Karpas-422 (cell line): ENCODE data around the gene PLXDC2. TPM values are rescaled to one million over a fixed set of nuclear protein-coding genes. Genes with fewer than 3 reads are reported as not detected.
"Not testable (repeated sequence)": the region's sequence is repeated elsewhere in the genome, so short reads cannot be mapped to it uniquely, and the experiment has no call there.

Source experiments
- DNase-seq: peaks from one replicate; pipeline ENCODE4 v3.0.0-alpha.2; 2015
- H2AFZ ChIP-seq: fragments of 200-600 bp; sonication (generic); 2 replicates; pipeline ENCODE4 v1.6.1; 2014; ENCODE audit warnings: antibody characterized with exemption, low read length, mixed read lengths
- H3K27ac ChIP-seq: fragments of 200-600 bp; sonication (generic); 2 replicates; pipeline ENCODE4 v1.5.1; 2014; ENCODE audit warnings: mild to moderate bottlenecking, low read length, moderate library complexity
- H3K27me3 ChIP-seq: fragments of 200-600 bp; sonication (generic); 2 replicates; pipeline ENCODE4 v1.6.1; 2014; ENCODE audit warnings: low read length, mixed read lengths
- H3K36me3 ChIP-seq: fragments of 200-600 bp; sonication (generic); 2 replicates; pipeline ENCODE4 v1.6.1; 2014; ENCODE audit warnings: low read length, mixed read lengths; ENCODE audit not compliant: insufficient read depth
- H3K4me1 ChIP-seq: fragments of 200-600 bp; sonication (generic); 2 replicates; pipeline ENCODE4 v1.6.1; 2014; ENCODE audit warnings: mild to moderate bottlenecking, low read length, mixed read lengths
- H3K4me2 ChIP-seq: fragments of 200-600 bp; sonication (generic); 2 replicates; pipeline ENCODE4 v1.6.1; 2014; ENCODE audit warnings: low read length, low read depth, mild to moderate bottlenecking; ENCODE audit not compliant: poor library complexity, severe bottlenecking
- H3K4me3 ChIP-seq: fragments of 200-600 bp; sonication (generic); 2 replicates; pipeline ENCODE4 v1.5.1; 2014; ENCODE audit warnings: mild to moderate bottlenecking, antibody characterized with exemption, low read length, mixed read lengths
- H3K79me2 ChIP-seq: fragments of 200-600 bp; sonication (generic); 2 replicates; pipeline ENCODE4 v1.6.1; 2014; ENCODE audit warnings: mild to moderate bottlenecking, low read length, mixed read lengths
- H3K9ac ChIP-seq: fragments of 200-600 bp; sonication (generic); 2 replicates; pipeline ENCODE4 v1.6.0; 2014; ENCODE audit warnings: low read length
- H3K9me2 ChIP-seq: fragments of 200-600 bp; sonication (generic), shearing (Covaris generic); replicated peaks from 2 replicates; pipeline ENCODE4 v1.6.0; 2014; ENCODE audit warnings: mild to moderate bottlenecking, low read length, moderate library complexity; ENCODE audit not compliant: insufficient read depth
- H3K9me3 ChIP-seq: fragments of 300-700, 200-600 bp; sonication (generic); 2 replicates; pipeline ENCODE4 v1.6.1; 2014; ENCODE audit warnings: low read length, mixed read lengths
- H4K20me1 ChIP-seq: fragments of 200-600 bp; sonication (generic); 2 replicates; pipeline ENCODE4 v1.6.1; 2014; ENCODE audit warnings: mild to moderate bottlenecking, antibody characterized with exemption, low read length, low read depth; ENCODE audit not compliant: insufficient read depth
- total RNA-seq: library from RNA; depleted of rRNA; stranded (reverse); fragments of >200 nt; shearing (Covaris generic); gene quantifications from 2 replicates; pipeline ENCODE4 v1.2.3, GENCODE V29; 2014; ENCODE audit warnings: low replicate concordance

PLXDC2 gene
- total RNA-seq, 1 experiment from 2014 or later = not detected

- H3K4me1 ChIP-seq, H3K27ac ChIP-seq, H3K4me2 ChIP-seq, H4K20me1 ChIP-seq, H3K36me3 ChIP-seq, H3K27me3 ChIP-seq, DNase-seq, H2AFZ ChIP-seq, H3K4me3 ChIP-seq, H3K9me2 ChIP-seq, H3K79me2 ChIP-seq, H3K9me3 ChIP-seq, H3K9ac ChIP-seq: not testable (repeated sequence)
These were observed 185.8 kb downstream of the PLXDC2 start for GRCh38 chr10:20002026-20002425.

DNA sequence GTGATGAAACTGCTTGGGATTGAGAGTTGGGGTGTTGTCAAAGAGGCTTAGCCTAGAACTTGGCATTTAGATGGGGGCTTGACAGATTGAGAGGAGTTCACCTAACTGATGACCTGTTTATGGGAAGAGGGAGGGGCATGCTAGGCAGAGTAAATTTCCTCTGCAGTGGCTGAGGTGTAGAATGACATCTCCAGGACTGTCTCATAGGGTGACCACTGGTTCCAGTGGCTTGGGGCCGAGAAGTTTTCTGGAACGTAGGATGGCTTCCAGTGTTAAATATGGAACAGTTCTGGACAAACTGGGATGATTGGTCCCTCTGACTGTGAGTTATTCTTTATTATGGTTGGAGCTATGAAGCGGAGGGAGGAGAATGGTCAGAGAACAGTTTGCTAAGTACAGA is 186.4 kb downstream of the PLXDC2 start:
- Histone ChIP-seq H2AFZ (no peak overlapping the region), H3K27ac (no peak overlapping the region), H3K4me2 (no peak overlapping the region), H3K4me3 (no peak overlapping the region), H3K9ac (no peak overlapping the region), H3K9me2 (no peaks in the 10 kb centered on the region), H3K27me3 (no peaks in the 10 kb centered on the region), H3K4me1 (no peaks in the 10 kb centered on the region; the same call in 1 of the 2 replicates), H3K9me3 (peaks cover 3% of the 10 kb centered on the region; the same call in 1 of the 2 replicates), H3K79me2 (no peaks in the 10 kb centered on the region), H4K20me1 (no peaks in the 10 kb centered on the region), H3K36me3 (no peaks in the 10 kb centered on the region)
- no peak for DNase-seq

DNA sequence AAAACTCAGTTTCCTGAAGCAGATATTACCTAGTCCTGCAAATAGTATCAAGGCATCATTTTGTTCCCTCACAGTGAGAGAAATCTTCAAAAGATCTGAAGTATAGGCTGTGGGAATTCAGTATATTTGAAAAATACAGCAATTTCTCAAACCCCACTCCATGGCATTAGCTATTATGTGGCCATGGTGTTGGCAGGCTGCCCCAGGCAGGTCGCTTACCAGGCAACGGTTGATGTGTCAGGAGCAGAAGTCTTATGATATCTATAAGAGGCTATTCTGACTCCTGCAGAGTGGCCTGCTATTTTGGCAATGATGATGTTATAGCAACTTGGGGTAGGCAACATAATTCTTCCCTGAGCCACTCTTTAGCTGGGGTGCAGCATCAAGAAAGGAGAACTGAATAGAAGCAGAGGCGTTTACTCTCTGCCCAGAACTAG is 187.9 kb downstream of the PLXDC2 start:
- no peaks in the 10 kb centered on the region for H3K36me3 ChIP-seq
- DNase-seq = peak; percentile 41

GRCh38 chr10:20005638-20006037 is 189.4 kb downstream of the PLXDC2 start:
- Histone ChIP-seq H3K4me2 (no peak overlapping the region), H3K79me2 (no peaks in the 10 kb centered on the region), H3K27ac (no peak overlapping the region), H3K36me3 (no peaks in the 10 kb centered on the region), H3K9me2 (no peaks in the 10 kb centered on the region), H3K27me3 (no peaks in the 10 kb centered on the region), H4K20me1 (no peaks in the 10 kb centered on the region), H3K4me3 (no peak overlapping the region), H3K9me3 (peaks cover 3% of the 10 kb centered on the region; the same call in 1 of the 2 replicates), H3K9ac (no peak overlapping the region), H3K4me1 (no peaks in the 10 kb centered on the region; the same call in 1 of the 2 replicates), H2AFZ (no peak overlapping the region)
- DNase-seq = no peak

More for the DNA sequence above, 187.9 kb downstream of the PLXDC2 start:
- no peaks in the 10 kb centered on the region for H3K79me2 ChIP-seq
- H3K4me3 ChIP-seq = no peak overlapping the region
- peaks cover 3% of the 10 kb centered on the region; the same call in 1 of the 2 replicates for H3K9me3 ChIP-seq
- no peaks in the 10 kb centered on the region for H3K27me3 ChIP-seq
- no peak overlapping the region for H2AFZ ChIP-seq
- H4K20me1 ChIP-seq = no peaks in the 10 kb centered on the region
- H3K9me2 ChIP-seq = no peaks in the 10 kb centered on the region
- H3K9ac ChIP-seq = no peak overlapping the region
- no peak overlapping the region for H3K27ac ChIP-seq
- no peaks in the 10 kb centered on the region; the same call in 1 of the 2 replicates for H3K4me1 ChIP-seq
- H3K4me2 ChIP-seq = no peak overlapping the region

DNA sequence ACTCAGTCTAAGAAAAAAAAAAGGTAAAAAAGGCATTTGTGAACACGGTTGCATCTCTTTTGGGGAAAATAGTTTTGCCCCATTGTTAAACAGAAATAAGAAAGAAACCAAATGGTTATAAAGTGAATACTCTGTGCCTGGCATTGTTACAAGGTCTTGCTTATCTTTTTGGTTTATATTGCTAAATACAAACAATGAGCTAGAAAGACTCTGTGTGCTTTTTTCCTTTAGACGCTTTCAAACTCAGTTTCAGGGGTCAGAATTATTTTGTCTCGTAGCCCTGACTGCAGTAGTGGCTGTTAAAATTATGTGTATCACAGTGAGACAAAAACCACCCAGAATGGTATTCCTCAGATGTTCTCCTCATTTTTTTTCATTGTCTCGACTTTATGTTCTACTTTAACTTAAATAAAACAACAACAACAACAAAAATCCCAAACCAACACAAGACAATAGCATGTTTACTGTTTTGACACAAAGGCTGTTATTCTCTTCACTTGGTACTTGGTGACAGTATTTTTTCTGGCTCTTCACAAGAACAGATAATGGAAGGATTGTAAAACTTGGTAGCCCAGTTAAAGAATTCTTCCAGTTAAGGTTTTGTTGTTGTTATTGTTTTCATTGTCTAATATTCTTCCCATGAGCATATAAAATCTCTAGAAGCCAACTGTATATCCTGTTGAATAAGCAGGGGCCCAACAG is 190.1 kb downstream of the PLXDC2 start:
- Histone ChIP-seq H2AFZ (no peak overlapping the region), H3K36me3 (no peaks in the 10 kb centered on the region), H3K9me3 (peaks cover 3% of the 10 kb centered on the region; the same call in 1 of the 2 replicates), H4K20me1 (no peaks in the 10 kb centered on the region), H3K9ac (no peak overlapping the region), H3K9me2 (no peaks in the 10 kb centered on the region), H3K27me3 (no peaks in the 10 kb centered on the region), H3K27ac (no peak overlapping the region), H3K4me1 (no peaks in the 10 kb centered on the region; the same call in 1 of the 2 replicates), H3K4me2 (no peak overlapping the region), H3K4me3 (no peak overlapping the region), H3K79me2 (no peaks in the 10 kb centered on the region)
- DNase-seq = no peak

DNA sequence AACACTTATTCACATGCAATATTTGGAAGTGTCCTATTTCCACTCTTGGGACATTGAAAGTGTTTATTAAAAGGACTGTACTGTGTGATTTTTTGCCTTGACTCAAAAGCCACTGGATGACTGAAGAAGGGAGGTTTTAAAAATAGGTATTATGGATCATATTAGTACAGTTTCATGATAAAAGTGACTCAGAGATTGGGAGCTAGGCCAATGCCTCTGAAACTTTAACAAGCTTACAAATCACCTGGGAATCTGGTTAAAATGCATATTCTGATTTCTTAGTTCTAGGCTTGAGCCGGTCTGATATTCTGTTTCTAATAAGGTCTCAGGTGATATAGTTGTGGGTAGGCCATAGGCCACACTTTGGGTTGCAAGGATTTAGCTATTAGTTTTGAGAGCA is 191.2 kb downstream of the PLXDC2 start:
- Histone ChIP-seq H3K4me2 (no peak overlapping the region), H3K9me2 (no peaks in the 10 kb centered on the region), H3K4me3 (no peak overlapping the region), H3K27ac (no peak overlapping the region), H3K9me3 (no peaks in the 10 kb centered on the region), H4K20me1 (no peaks in the 10 kb centered on the region), H3K79me2 (no peaks in the 10 kb centered on the region), H3K27me3 (no peaks in the 10 kb centered on the region), H3K36me3 (no peaks in the 10 kb centered on the region), H2AFZ (no peak overlapping the region), H3K4me1 (no peaks in the 10 kb centered on the region; the same call in 1 of the 2 replicates), H3K9ac (no peak overlapping the region)
- DNase-seq = no peak

DNA sequence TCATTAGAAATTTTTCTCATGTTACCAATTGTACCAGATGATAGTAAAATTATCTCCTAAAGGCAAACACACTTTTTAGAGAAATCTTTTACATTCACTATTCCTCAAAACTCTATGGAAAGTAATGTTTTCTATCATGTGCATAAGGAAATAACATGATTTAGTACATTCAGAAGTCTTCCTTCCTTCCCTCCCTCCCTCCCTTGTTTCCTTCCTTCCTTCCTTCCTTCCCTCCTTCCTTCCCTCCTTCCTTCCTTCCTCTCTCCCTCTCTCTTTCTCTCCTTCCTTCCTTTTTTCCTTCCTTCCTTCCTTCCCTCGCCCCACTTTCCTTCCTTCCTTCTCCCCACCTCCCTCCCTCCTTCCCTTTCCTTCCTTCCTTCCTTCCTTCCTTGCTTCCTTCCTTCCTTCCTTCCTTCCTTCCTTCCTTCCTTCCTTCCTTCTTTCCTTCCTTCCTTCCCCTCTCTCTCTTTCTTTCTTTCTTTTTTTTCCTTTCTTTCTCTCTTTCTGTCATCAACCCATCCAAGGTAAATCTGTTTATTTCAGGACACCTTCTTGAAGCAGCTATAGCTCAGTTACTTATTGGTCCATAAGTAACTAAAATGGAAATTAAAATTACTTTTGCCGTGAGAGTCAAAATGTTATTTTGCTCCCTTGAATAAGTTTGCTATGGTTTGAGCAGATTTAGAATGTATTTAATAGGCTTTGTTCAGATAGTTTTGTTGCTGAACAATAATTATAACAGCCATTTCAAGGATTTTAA is 197.9 kb downstream of the PLXDC2 start:
- peaks cover 16% of the 10 kb centered on the region for H3K9me3 ChIP-seq
- H4K20me1 ChIP-seq = no peaks in the 10 kb centered on the region
- no peak overlapping the region for H3K9ac ChIP-seq
- no peaks in the 10 kb centered on the region for H3K79me2 ChIP-seq
- no peak for DNase-seq
- no peak overlapping the region for H2AFZ ChIP-seq
- no peaks in the 10 kb centered on the region for H3K36me3 ChIP-seq
- no peaks in the 10 kb centered on the region for H3K4me1 ChIP-seq
- no peaks in the 10 kb centered on the region for H3K27me3 ChIP-seq
- no peak overlapping the region for H3K4me2 ChIP-seq
- no peaks in the 10 kb centered on the region for H3K9me2 ChIP-seq
- no peak overlapping the region for H3K4me3 ChIP-seq
- H3K27ac ChIP-seq = no peak overlapping the region

DNA sequence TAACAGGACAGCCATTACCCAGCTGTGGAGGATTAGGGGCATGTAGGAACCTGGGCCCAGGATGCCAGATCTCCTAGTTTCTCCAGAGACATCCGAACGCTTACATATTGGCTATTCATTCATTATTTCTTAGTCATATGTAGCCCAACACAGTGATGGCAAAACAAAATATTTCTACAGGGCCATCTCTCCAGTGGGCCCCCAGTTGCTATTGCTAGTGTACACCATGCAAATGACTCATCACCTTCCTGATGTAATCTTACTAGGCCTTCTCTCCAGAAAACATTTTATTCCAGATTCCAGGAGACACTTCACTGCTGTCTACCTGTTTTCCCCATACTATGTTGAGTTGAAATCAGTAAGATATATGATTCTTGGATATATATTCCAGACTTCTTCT is 201.7 kb downstream of the PLXDC2 start:
- Histone ChIP-seq H3K9me3 (peaks cover 21% of the 10 kb centered on the region), H3K9me2 (no peaks in the 10 kb centered on the region), H3K36me3 (no peaks in the 10 kb centered on the region), H3K9ac (no peak overlapping the region), H3K4me1 (no peaks in the 10 kb centered on the region), H3K4me2 (no peak overlapping the region), H3K79me2 (no peaks in the 10 kb centered on the region), H3K27ac (no peak overlapping the region), H2AFZ (no peak overlapping the region), H4K20me1 (no peaks in the 10 kb centered on the region), H3K4me3 (no peak overlapping the region), H3K27me3 (no peaks in the 10 kb centered on the region)
- DNase-seq = no peak
